Rectal smooth muscle tissue (tissue), 1 donor: Measurements from ENCODE around the gene CKAP5.
"Not testable (repeated sequence)": the region's sequence is repeated elsewhere in the genome, so short reads cannot be mapped to it uniquely, and the experiment has no call there.

Source experiments
- H3K27ac ChIP-seq: one replicate; pipeline ENCODE4 v1.7.0; 2013; ENCODE audit warnings: low read depth, low read length, inconsistent platforms
- H3K27me3 ChIP-seq: one replicate; pipeline ENCODE4 v1.7.0; 2013; ENCODE audit warnings: low read length; ENCODE audit not compliant: control insufficient read depth, insufficient read depth
- H3K36me3 ChIP-seq: one replicate; pipeline ENCODE4 v1.7.0; 2013; ENCODE audit warnings: low read length; ENCODE audit not compliant: control insufficient read depth, insufficient read depth
- H3K4me1 ChIP-seq: one replicate; pipeline ENCODE4 v1.7.0; 2013; ENCODE audit warnings: low read length; ENCODE audit not compliant: control insufficient read depth, insufficient read depth
- H3K4me3 ChIP-seq: one replicate; pipeline ENCODE4 v1.7.0; 2013; ENCODE audit warnings: low read length
- H3K9ac ChIP-seq: one replicate; pipeline ENCODE4 v1.7.0; 2013; ENCODE audit warnings: low read length

Gene CKAP5

GRCh38 chr11:46718155-46719019 lies 127.7 kb downstream of the CKAP5 start:
- no peak overlapping the region for H3K9ac ChIP-seq
- H3K4me1 ChIP-seq = no peaks in the 10 kb centered on the region
- no peak overlapping the region for H3K4me3 ChIP-seq
- no peaks in the 10 kb centered on the region for H3K36me3 ChIP-seq
- no peaks in the 10 kb centered on the region for H3K27me3 ChIP-seq
- H3K27ac ChIP-seq = no peak overlapping the region

GRCh38 chr11:46717825-46718154 lies 128.3 kb downstream of the CKAP5 start:
- not testable (repeated sequence) for H3K4me1 ChIP-seq, H3K27ac ChIP-seq, H3K36me3 ChIP-seq, H3K9ac ChIP-seq, H3K27me3 ChIP-seq, H3K4me3 ChIP-seq

- no peak overlapping the region for H3K27ac ChIP-seq
Measured at GRCh38 chr11:46712874-46713576, 133.1 kb downstream of the CKAP5 start.

GRCh38 chr11:46711303-46711702 lies 134.8 kb downstream of the CKAP5 start:
- no peak overlapping the region for H3K9ac ChIP-seq
- no peak overlapping the region for H3K4me3 ChIP-seq
- H3K27me3 ChIP-seq = no peaks in the 10 kb centered on the region
- H3K27ac ChIP-seq = peak overlapping the region; percentile 80
- peaks cover 12% of the 10 kb centered on the region for H3K36me3 ChIP-seq
- H3K4me1 ChIP-seq = peaks cover 2% of the 10 kb centered on the region

More at GRCh38 chr11:46712874-46713576, 133.1 kb downstream of the CKAP5 start:
- Histone ChIP-seq H3K4me3 (no peak overlapping the region), H3K36me3 (no peaks in the 10 kb centered on the region), H3K27me3 (no peaks in the 10 kb centered on the region), H3K9ac (no peak overlapping the region), H3K4me1 (peaks cover 2% of the 10 kb centered on the region)

- Histone ChIP-seq H3K27me3 (no peaks in the 10 kb centered on the region), H3K27ac (peak overlapping the region; percentile 80), H3K4me1 (peaks cover 2% of the 10 kb centered on the region), H3K4me3 (no peak overlapping the region), H3K9ac (no peak overlapping the region), H3K36me3 (peaks cover 15% of the 10 kb centered on the region)
Measured at GRCh38 chr11:46710821-46711269, 135.2 kb downstream of the CKAP5 start.

- H3K4me3 ChIP-seq, H3K27me3 ChIP-seq, H3K9ac ChIP-seq, H3K27ac ChIP-seq, H3K4me1 ChIP-seq: not testable (repeated sequence)
- H3K36me3 ChIP-seq = peaks cover 25% of the 10 kb centered on the region
Measured at GRCh38 chr11:46709351-46709750, 136.7 kb downstream of the CKAP5 start.

GRCh38 chr11:46706886-46707285 lies 139.2 kb downstream of the CKAP5 start:
- no peak overlapping the region for H3K27ac ChIP-seq
- H3K4me1 ChIP-seq = peaks cover 2% of the 10 kb centered on the region
- no peak overlapping the region for H3K9ac ChIP-seq
- no peak overlapping the region for H3K4me3 ChIP-seq
- no peaks in the 10 kb centered on the region for H3K27me3 ChIP-seq
- peaks cover 37% of the 10 kb centered on the region for H3K36me3 ChIP-seq

GRCh38 chr11:46705070-46705688 lies 140.9 kb downstream of the CKAP5 start:
- H3K27ac ChIP-seq = no peak overlapping the region
- no peak overlapping the region for H3K9ac ChIP-seq
- peaks cover 5% of the 10 kb centered on the region for H3K4me1 ChIP-seq
- no peak overlapping the region for H3K4me3 ChIP-seq
- H3K27me3 ChIP-seq = no peaks in the 10 kb centered on the region
- H3K36me3 ChIP-seq = peaks cover 37% of the 10 kb centered on the region

- H3K4me1 ChIP-seq = peaks cover 23% of the 10 kb centered on the region
- H3K36me3 ChIP-seq = peaks cover 25% of the 10 kb centered on the region
- H3K9ac ChIP-seq = peak overlapping the region; percentile 66
- peak overlapping the region; percentile 93 for H3K4me3 ChIP-seq
- no peaks in the 10 kb centered on the region for H3K27me3 ChIP-seq
- H3K27ac ChIP-seq = peak overlapping the region; percentile 94
Measured at GRCh38 chr11:46701078-46701654, 144.9 kb downstream of the CKAP5 start.

- no peaks in the 10 kb centered on the region for H3K27me3 ChIP-seq
- H3K27ac ChIP-seq = peak within 1 kb of the TSS; percentile 94
- peaks cover 23% of the 10 kb centered on the region for H3K4me1 ChIP-seq
Measured at GRCh38 chr11:46700241-46701077, 145.6 kb downstream of the CKAP5 start, which contains the start of the genes ARHGAP1 and ZNF408. Gene ARHGAP1 (minus strand): TSS chr11:46700619. CDS start chr11:46696107, 4,512 bp downstream. Gene ZNF408 (plus strand): TSS chr11:46701031. CDS start chr11:46701048, 17 bp downstream.

GRCh38 chr11:46698597-46698996 lies 147.5 kb downstream of the CKAP5 start:
- Histone ChIP-seq H3K36me3 (peaks cover 27% of the 10 kb centered on the region), H3K27me3 (no peaks in the 10 kb centered on the region), H3K9ac (no peak overlapping the region), H3K27ac (no peak overlapping the region), H3K4me1 (peaks cover 23% of the 10 kb centered on the region), H3K4me3 (no peak overlapping the region)

More at GRCh38 chr11:46700241-46701077, 145.6 kb downstream of the CKAP5 start, which contains the start of the genes ARHGAP1 and ZNF408:
- Histone ChIP-seq H3K9ac (peak within 1 kb of the TSS; percentile 66), H3K36me3 (peaks cover 26% of the 10 kb centered on the region), H3K4me3 (peak within 1 kb of the TSS; percentile 93)
